OCI-LY1 (cell line): ENCODE data around the gene SLC39A2.

ENCODE experiments used
- H2AFZ ChIP-seq: fragments of 200-600 bp; sonication (generic), shearing (Covaris generic); 2 replicates; pipeline ENCODE4 v1.6.0; 2014; ENCODE audit warnings: antibody characterized with exemption, mild to moderate bottlenecking, low read length
- H3F3A ChIP-seq: fragments of 200-600 bp; sonication (generic), shearing (Covaris generic); 2 replicates; pipeline ENCODE4 v1.6.0; 2014; ENCODE audit warnings: mild to moderate bottlenecking, antibody characterized with exemption, low read length, moderate library complexity; ENCODE audit not compliant: insufficient read depth
- H3K27ac ChIP-seq: fragments of 200-600 bp; sonication (generic); 2 replicates; pipeline ENCODE4 v1.5.1; 2014; ENCODE audit warnings: low read length, mixed run types, mild to moderate bottlenecking, low read depth; ENCODE audit not compliant: poor library complexity, severe bottlenecking
- H3K27me3 ChIP-seq: fragments of 200-600 bp; sonication (generic); 2 replicates; pipeline ENCODE4 v1.6.0; 2014; ENCODE audit warnings: antibody characterized with exemption, mild to moderate bottlenecking, low read length, moderate library complexity; ENCODE audit not compliant: insufficient read depth
- H3K36me3 ChIP-seq: fragments of 200-600 bp; sonication (generic); 2 replicates; pipeline ENCODE4 v1.6.1; 2014; ENCODE audit warnings: mild to moderate bottlenecking, antibody characterized with exemption, low read length, moderate library complexity, mixed read lengths; ENCODE audit not compliant: insufficient read depth
- H3K4me1 ChIP-seq: fragments of 200-600 bp; sonication (generic); 2 replicates; pipeline ENCODE4 v1.5.1; 2014; ENCODE audit warnings: mild to moderate bottlenecking, low read length, moderate library complexity; ENCODE audit not compliant: insufficient read depth, severe bottlenecking
- H3K4me2 ChIP-seq: fragments of 200-600 bp; sonication (generic), shearing (Covaris generic); 2 replicates; pipeline ENCODE4 v1.6.1; 2014; ENCODE audit warnings: low read length
- H3K4me3 ChIP-seq: fragments of 200-600 bp; sonication (generic); 2 replicates; pipeline ENCODE4 v1.5.1; 2014; ENCODE audit warnings: low read length, low read depth, mild to moderate bottlenecking, mixed read lengths; ENCODE audit not compliant: poor library complexity, severe bottlenecking
- H3K79me2 ChIP-seq: fragments of 200-600 bp; shearing (Covaris generic); 2 replicates; pipeline ENCODE4 v1.6.1; 2016; ENCODE audit warnings: mixed run types, low read length, mixed read lengths; ENCODE audit not compliant: insufficient read depth
- H3K9ac ChIP-seq: fragments of 200-600 bp; sonication (generic), shearing (Covaris generic); 2 replicates; pipeline ENCODE4 v1.6.1; 2014; ENCODE audit warnings: mild to moderate bottlenecking, low read length, mixed read lengths
- H3K9me2 ChIP-seq: fragments of 200-600 bp; sonication (generic), shearing (Covaris generic); 2 replicates; pipeline ENCODE4 v1.6.1; 2014; ENCODE audit warnings: low read depth, mild to moderate bottlenecking, low read length, mixed read lengths
- H3K9me3 ChIP-seq: fragments of 200-600 bp; shearing (Covaris generic); 2 replicates; pipeline ENCODE4 v1.6.1; 2014; ENCODE audit warnings: low read length, mixed read lengths
- H4K20me1 ChIP-seq: fragments of 200-600 bp; sonication (generic), shearing (Covaris generic); 2 replicates; pipeline ENCODE4 v1.6.0; 2016; ENCODE audit warnings: mild to moderate bottlenecking, low read length; ENCODE audit not compliant: insufficient read depth
- CTCF ChIP-seq: fragments of 200-600 bp; sonication (generic), shearing (Covaris generic); IDR thresholded peaks from 2 replicates; pipeline ENCODE4 v1.5.1; 2017; ENCODE audit warnings: mild to moderate bottlenecking, antibody characterized with exemption, low read length, moderate library complexity, mixed read lengths
- EZH2 ChIP-seq: fragments of 200-600 bp; sonication (generic), shearing (Covaris generic); IDR thresholded peaks from 2 replicates; pipeline ENCODE4 v1.8.0; 2017; ENCODE audit warnings: borderline replicate concordance, mixed run types, mild to moderate bottlenecking, antibody characterized with exemption, low read length, moderate library complexity, mixed read lengths

Gene SLC39A2

GRCh38 chr14:21023174-21023573 is 24.1 kb downstream of the SLC39A2 start:
- Histone ChIP-seq H3K4me3 (no peak overlapping the region), H3K9me2 (no peaks in the 10 kb centered on the region), H3K4me1 (peaks cover 2% of the 10 kb centered on the region), H3K4me2 (no peak overlapping the region), H3K36me3 (no peaks in the 10 kb centered on the region), H3K9ac (no peak overlapping the region), H3K27ac (no peak overlapping the region), H3K79me2 (no peaks in the 10 kb centered on the region), H3K27me3 (no peaks in the 10 kb centered on the region; the same call in 1 of the 2 replicates), H2AFZ (no peak overlapping the region), H3F3A (no peaks in the 10 kb centered on the region), H4K20me1 (no peaks in the 10 kb centered on the region), H3K9me3 (no peaks in the 10 kb centered on the region)
- TF ChIP-seq EZH2 (no peak), CTCF (no peak)

GRCh38 chr14:21023817-21024584 is 24.9 kb downstream of the SLC39A2 start:
- no peaks in the 10 kb centered on the region; the same call in 1 of the 2 replicates for H3K27me3 ChIP-seq
- peaks cover 2% of the 10 kb centered on the region for H3K4me1 ChIP-seq
- H3K9me2 ChIP-seq: no peaks in the 10 kb centered on the region
- H3K9me3 ChIP-seq: no peaks in the 10 kb centered on the region
- H3K36me3 ChIP-seq: no peaks in the 10 kb centered on the region
- H3K4me2 ChIP-seq: no peak overlapping the region; the same call in 1 of the 2 replicates
- no peak for TF ChIP-seq CTCF
- no peak for TF ChIP-seq EZH2
- no peak overlapping the region for H3K9ac ChIP-seq
- H3K27ac ChIP-seq: no peak overlapping the region
- no peaks in the 10 kb centered on the region for H3K79me2 ChIP-seq
- H3K4me3 ChIP-seq: no peak overlapping the region
- no peak overlapping the region for H2AFZ ChIP-seq
- no peaks in the 10 kb centered on the region for H3F3A ChIP-seq
- H4K20me1 ChIP-seq: no peaks in the 10 kb centered on the region

GRCh38 chr14:21024585-21025370 is 25.7 kb downstream of the SLC39A2 start, which contains the start of gene NDRG2:
NDRG2 (minus strand) TSS chr14:21025061; CDS start chr14:21023315, 1,746 bp downstream.
- Histone ChIP-seq H3K4me3 (peak within 1 kb of the TSS; percentile 43), H3K27me3 (no peaks in the 10 kb centered on the region; the same call in 1 of the 2 replicates), H3K9me3 (no peaks in the 10 kb centered on the region), H3K27ac (no peak within 1 kb of the TSS), H3K4me2 (peak within 1 kb of the TSS; percentile 53; the same call in 1 of the 2 replicates), H3K36me3 (no peaks in the 10 kb centered on the region), H3F3A (no peaks in the 10 kb centered on the region), H3K4me1 (peaks cover 2% of the 10 kb centered on the region), H4K20me1 (no peaks in the 10 kb centered on the region), H3K9ac (no peak within 1 kb of the TSS), H3K9me2 (no peaks in the 10 kb centered on the region), H3K79me2 (no peaks in the 10 kb centered on the region), H2AFZ (no peak within 1 kb of the TSS)
- TF ChIP-seq CTCF (no peak), EZH2 (no peak)
